ENCODE data around the gene IGF2BP3. TPM values are rescaled to one million over a fixed set of nuclear protein-coding genes. Genes with fewer than 3 reads are reported as not detected.

The IGF2BP3 gene
- total RNA-seq, 5 donors from 2014 or later (not counting 1 experiment from before 2014, with no cell fraction given): 0.46 to 1.9 (median 0.55) TPM; not detected in 1

DNA sequence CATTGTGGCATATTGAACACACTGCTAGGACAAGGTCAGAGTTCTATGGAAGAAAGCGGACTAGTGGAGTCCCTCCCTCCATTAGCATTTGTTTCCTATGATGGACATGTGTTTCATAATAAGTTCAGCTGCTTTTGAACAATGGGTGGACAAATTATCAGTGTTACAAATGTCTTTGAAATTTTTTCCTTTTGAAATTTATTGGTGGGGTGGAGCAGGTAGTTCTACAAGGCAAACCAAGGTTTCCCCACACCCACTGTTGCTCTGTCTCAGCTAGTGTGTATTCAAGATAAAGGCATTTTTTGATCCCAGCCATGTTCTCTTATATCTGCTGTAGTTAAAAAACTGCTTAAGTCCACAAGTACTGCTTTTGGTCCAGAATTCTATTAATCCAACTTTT is 91.3 kb downstream of the IGF2BP3 start:
- Mint-ChIP-seq H3K36me3 (no peaks in the 10 kb centered on the region), H3K27me3 (peaks cover 0 to 10% of the 10 kb centered on the region in 2 donors), H3K9me3 (no peaks in the 10 kb centered on the region), H3K4me1 (peaks cover 0 to 7% (median 6%) of the 10 kb centered on the region in 3 donors), H3K27ac (no peak overlapping the region), H3K4me3 (no peak overlapping the region)
- H3K9me3 ChIP-seq: no peaks in the 10 kb centered on the region
- POLR2A ChIA-PET: interaction anchor here in 1 of 2 donors (0.7 kb wide), 1 partner anchor 10 kb away, joined by 8 read pairs; no protein-coding TSS in a partner anchor
- WGBS (ENCODE audit: insufficient coverage): no CpG with 5 or more reads among the region's 1 CpG
- H3K27me3 ChIP-seq (replicated peaks in 1 of 2; ENCODE audit: control insufficient read depth in 2 of 2, extremely low read depth in 1 of 2, insufficient read depth in 2 of 2, low read length in 1 of 2): peaks cover 0 to 13% of the 10 kb centered on the region in 2 experiments
- no peaks in the 10 kb centered on the region for H3K36me3 ChIP-seq (ENCODE audit: control insufficient read depth in 2 of 2, extremely low read depth in 1 of 2, insufficient read depth in 1 of 2, low read length in 1 of 2)
- no peak overlapping the region for H3K27ac ChIP-seq (ENCODE audit: low read length)
- H3K4me1 ChIP-seq (ENCODE audit: control insufficient read depth in 1 of 2, extremely low read depth in 1 of 2, insufficient read depth in 2 of 2, low read length in 2 of 2): peaks cover 0 to 8% of the 10 kb centered on the region in 2 experiments
- ATAC-seq (replicated peaks in 1 of 4) (no peak), DNase-seq (no peak)
- CTCF ChIA-PET: no interaction called here
- H3K4me3 ChIP-seq (ENCODE audit: control insufficient read depth in 1 of 2, extremely low read depth in 1 of 2, low read length in 1 of 2): no peak overlapping the region

DNA sequence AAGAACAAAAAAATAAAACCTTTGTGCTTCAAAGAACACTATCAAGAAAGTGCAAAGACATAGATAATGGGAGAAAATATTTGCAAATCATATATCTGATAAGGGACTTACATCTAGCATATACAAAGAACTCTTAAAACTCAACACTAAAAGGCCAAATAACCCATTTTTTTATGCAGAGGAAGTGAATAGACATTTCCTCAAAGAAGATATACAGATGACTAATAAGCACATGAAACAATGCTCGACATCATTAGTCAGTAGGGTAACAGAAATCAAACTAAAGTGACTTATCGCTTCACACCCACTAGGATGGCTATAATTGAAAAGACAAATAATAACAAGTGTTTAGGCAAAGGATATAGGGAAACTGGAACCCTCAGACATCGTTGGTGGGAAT is 93.2 kb downstream of the IGF2BP3 start:
- no peaks in the 10 kb centered on the region for H3K9me3 Mint-ChIP-seq
- CTCF ChIA-PET: no interaction called here

DNA sequence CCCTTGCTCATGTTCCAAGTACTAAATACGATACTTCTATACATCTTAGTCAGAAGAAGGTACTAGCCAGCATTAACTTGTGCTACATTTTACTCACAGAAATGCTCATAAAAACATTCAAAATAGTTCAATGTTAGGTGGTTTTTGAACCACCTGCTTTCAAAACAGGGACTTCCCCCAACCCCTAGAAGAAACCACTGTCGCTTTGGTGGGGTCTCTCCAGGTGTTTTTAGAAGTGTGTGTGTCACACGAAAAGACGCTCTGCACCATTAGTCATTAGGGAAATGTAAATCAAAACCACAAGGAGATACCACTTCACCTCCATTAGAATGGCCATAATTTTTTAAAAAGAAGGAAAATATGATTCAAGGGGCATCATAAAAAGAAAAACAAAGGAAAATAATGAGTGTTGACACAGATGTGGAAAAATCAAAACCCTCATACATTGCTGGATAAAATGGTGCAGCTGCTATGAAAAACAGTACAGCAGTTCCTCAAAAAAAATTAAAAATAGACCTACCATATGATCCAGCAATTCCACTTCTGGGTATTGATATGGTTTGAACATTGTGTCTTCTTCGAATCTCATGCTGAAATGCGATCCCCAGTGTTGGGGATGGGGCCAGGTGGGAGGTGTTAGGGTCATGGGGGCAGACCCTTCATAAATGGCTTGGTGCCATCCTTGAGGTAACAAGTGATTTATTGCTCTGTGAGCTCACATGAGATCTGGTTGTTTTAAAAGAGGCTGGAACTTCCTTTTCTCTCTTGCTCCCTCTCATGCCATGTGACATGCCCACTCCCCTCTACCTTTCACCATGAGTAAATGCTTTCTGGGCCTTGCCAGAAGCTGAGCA is 96.9 kb downstream of the IGF2BP3 start:
- Mint-ChIP-seq H3K4me3 (peak overlapping the region in 1 of 3 donors; percentile 17), H3K36me3 (no peaks in the 10 kb centered on the region), H3K27me3 (peaks cover 7% of the 10 kb centered on the region in 2 donors), H3K27ac (peak overlapping the region; percentile 12), H3K4me1 (peaks cover 18 to 29% (median 22%) of the 10 kb centered on the region in 3 donors), H3K9me3 (no peaks in the 10 kb centered on the region)
- Histone ChIP-seq H3K27me3 (replicated peaks in 1 of 2; ENCODE audit: control insufficient read depth in 2 of 2, extremely low read depth in 1 of 2, insufficient read depth in 2 of 2, low read length in 1 of 2) (peaks cover 0 to 6% of the 10 kb centered on the region in 2 experiments), H3K36me3 (ENCODE audit: control insufficient read depth in 2 of 2, extremely low read depth in 1 of 2, insufficient read depth in 1 of 2, low read length in 1 of 2) (no peaks in the 10 kb centered on the region), H3K9me3 (no peaks in the 10 kb centered on the region), H3K4me1 (ENCODE audit: control insufficient read depth in 1 of 2, extremely low read depth in 1 of 2, insufficient read depth in 2 of 2, low read length in 2 of 2) (peaks cover 7 to 15% of the 10 kb centered on the region in 2 experiments), H3K27ac (ENCODE audit: low read length) (no peak overlapping the region), H3K4me3 (ENCODE audit: control insufficient read depth in 1 of 2, extremely low read depth in 1 of 2, low read length in 1 of 2) (no peak overlapping the region)
- WGBS (ENCODE audit: insufficient coverage): no CpG with 5 or more reads among the region's 6 CpGs
- DNase-seq (peak in 23 of 35 experiments; percentile 1 to 61 (median 21)), ATAC-seq (replicated peaks in 1 of 4) (peak; percentile 81 to 94 (median 85))
- ChIA-PET CTCF (interaction anchor here in 1 of 2 donors (0.5 kb wide), 2 partner anchors 127 to 128 kb away, joined by 3 to 4 read pairs; no protein-coding TSS in a partner anchor), POLR2A (no interaction called here)

More for the DNA sequence above, 93.2 kb downstream of the IGF2BP3 start:
- H3K27ac ChIP-seq (ENCODE audit: low read length): no peak overlapping the region
- peaks cover 7 to 22% of the 10 kb centered on the region in 2 experiments for H3K4me1 ChIP-seq (ENCODE audit: control insufficient read depth in 1 of 2, extremely low read depth in 1 of 2, insufficient read depth in 2 of 2, low read length in 2 of 2)
- H3K9me3 ChIP-seq: no peaks in the 10 kb centered on the region
- ATAC-seq (replicated peaks in 1 of 4) (no peak), DNase-seq (no peak)
- WGBS (ENCODE audit: insufficient coverage): no CpG with 5 or more reads among the region's 3 CpGs
- H3K4me1 Mint-ChIP-seq: peaks cover 17 to 24% (median 23%) of the 10 kb centered on the region in 3 donors
- H3K27me3 ChIP-seq (replicated peaks in 1 of 2; ENCODE audit: control insufficient read depth in 2 of 2, extremely low read depth in 1 of 2, insufficient read depth in 2 of 2, low read length in 1 of 2): peaks cover 0 to 13% of the 10 kb centered on the region in 2 experiments
- no peaks in the 10 kb centered on the region for H3K36me3 ChIP-seq (ENCODE audit: control insufficient read depth in 2 of 2, extremely low read depth in 1 of 2, insufficient read depth in 1 of 2, low read length in 1 of 2)
- POLR2A ChIA-PET: interaction anchor here in 1 of 2 donors (0.7 kb wide), 1 partner anchor 13 kb away, joined by 3 read pairs; no protein-coding TSS in a partner anchor
- H3K36me3 Mint-ChIP-seq: no peaks in the 10 kb centered on the region
- H3K4me3 ChIP-seq (ENCODE audit: control insufficient read depth in 1 of 2, extremely low read depth in 1 of 2, low read length in 1 of 2): no peak overlapping the region
- H3K4me3 Mint-ChIP-seq: no peak overlapping the region
- peaks cover 0 to 11% of the 10 kb centered on the region in 2 donors for H3K27me3 Mint-ChIP-seq
- H3K27ac Mint-ChIP-seq: peak overlapping the region in 1 of 2 donors; percentile 16

DNA sequence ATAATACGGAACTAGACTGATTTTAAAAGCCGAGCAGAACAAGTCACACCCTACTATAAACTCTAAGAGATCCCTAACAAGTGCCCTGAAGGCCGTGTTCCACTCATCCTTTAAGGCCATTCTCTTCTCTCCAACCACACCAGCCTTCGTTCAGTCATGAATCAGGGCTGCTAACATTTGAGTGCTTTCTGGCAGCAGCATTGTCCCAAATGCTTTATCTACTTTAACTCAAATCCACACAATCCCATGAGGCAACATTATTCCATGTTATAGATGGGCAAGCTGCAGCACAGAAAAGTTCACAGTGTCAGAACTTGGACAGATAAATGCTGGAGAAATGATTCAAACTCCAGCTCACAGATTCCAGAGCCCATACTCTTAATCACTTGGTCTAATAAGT is 97.7 kb downstream of the IGF2BP3 start:
- Mint-ChIP-seq H3K27ac (no peak overlapping the region), H3K4me3 (no peak overlapping the region), H3K27me3 (peaks cover 7 to 9% of the 10 kb centered on the region in 2 donors), H3K36me3 (no peaks in the 10 kb centered on the region), H3K4me1 (peaks cover 25 to 34% (median 27%) of the 10 kb centered on the region in 3 donors), H3K9me3 (no peaks in the 10 kb centered on the region)
- Histone ChIP-seq H3K4me1 (ENCODE audit: control insufficient read depth in 1 of 2, extremely low read depth in 1 of 2, insufficient read depth in 2 of 2, low read length in 2 of 2) (peaks cover 7 to 15% of the 10 kb centered on the region in 2 experiments), H3K9me3 (no peaks in the 10 kb centered on the region), H3K27me3 (replicated peaks in 1 of 2; ENCODE audit: control insufficient read depth in 2 of 2, extremely low read depth in 1 of 2, insufficient read depth in 2 of 2, low read length in 1 of 2) (peaks cover 0 to 6% of the 10 kb centered on the region in 2 experiments), H3K36me3 (ENCODE audit: control insufficient read depth in 2 of 2, extremely low read depth in 1 of 2, insufficient read depth in 1 of 2, low read length in 1 of 2) (no peaks in the 10 kb centered on the region), H3K4me3 (ENCODE audit: control insufficient read depth in 1 of 2, extremely low read depth in 1 of 2, low read length in 1 of 2) (no peak overlapping the region), H3K27ac (ENCODE audit: low read length) (no peak overlapping the region)
- ATAC-seq (replicated peaks in 1 of 4): no peak
- WGBS (ENCODE audit: insufficient coverage): 57% methylated on average over 3 of the region's 4 CpGs
- POLR2A ChIA-PET: no interaction called here
- no peak for DNase-seq
- CTCF ChIA-PET: no interaction called here

DNA sequence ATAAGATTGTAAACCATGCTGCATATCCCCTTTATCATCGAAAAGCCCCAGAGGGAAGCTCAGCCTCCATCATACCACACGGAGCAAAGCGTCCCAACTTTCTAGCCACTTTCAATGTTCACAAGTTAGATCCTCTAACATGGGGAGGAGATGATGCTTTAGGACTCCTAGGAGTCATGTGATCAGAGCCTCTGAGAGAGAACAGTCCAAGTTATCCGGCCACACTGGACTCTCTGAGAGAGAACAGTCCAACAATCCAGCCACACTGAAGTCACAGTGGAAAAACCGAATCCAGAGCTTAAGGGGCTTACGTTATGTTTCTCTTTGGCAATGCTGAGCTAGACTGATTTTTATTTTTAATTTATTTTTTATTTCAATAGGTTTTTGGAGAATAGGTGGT is 98.6 kb downstream of the IGF2BP3 start:
- peaks cover 7 to 13% of the 10 kb centered on the region in 2 donors for H3K27me3 Mint-ChIP-seq
- peaks cover 7 to 15% of the 10 kb centered on the region in 2 experiments for H3K4me1 ChIP-seq (ENCODE audit: control insufficient read depth in 1 of 2, extremely low read depth in 1 of 2, insufficient read depth in 2 of 2, low read length in 2 of 2)
- no peaks in the 10 kb centered on the region for H3K9me3 Mint-ChIP-seq
- ChIA-PET POLR2A (no interaction called here), CTCF (no interaction called here)
- H3K27ac ChIP-seq (ENCODE audit: low read length): no peak overlapping the region
- no peaks in the 10 kb centered on the region for H3K9me3 ChIP-seq
- H3K27me3 ChIP-seq (replicated peaks in 1 of 2; ENCODE audit: control insufficient read depth in 2 of 2, extremely low read depth in 1 of 2, insufficient read depth in 2 of 2, low read length in 1 of 2): peaks cover 0 to 6% of the 10 kb centered on the region in 2 experiments
- no peaks in the 10 kb centered on the region for H3K36me3 Mint-ChIP-seq
- DNase-seq: no peak
- H3K4me3 Mint-ChIP-seq: no peak overlapping the region
- H3K27ac Mint-ChIP-seq: no peak overlapping the region
- WGBS (ENCODE audit: insufficient coverage): no CpG with 5 or more reads among the region's 6 CpGs
- H3K36me3 ChIP-seq (ENCODE audit: control insufficient read depth in 2 of 2, extremely low read depth in 1 of 2, insufficient read depth in 1 of 2, low read length in 1 of 2): no peaks in the 10 kb centered on the region
- no peak overlapping the region for H3K4me3 ChIP-seq (ENCODE audit: control insufficient read depth in 1 of 2, extremely low read depth in 1 of 2, low read length in 1 of 2)
- H3K4me1 Mint-ChIP-seq: peaks cover 23 to 27% (median 25%) of the 10 kb centered on the region in 3 donors
- ATAC-seq (replicated peaks in 1 of 4): no peak

DNA sequence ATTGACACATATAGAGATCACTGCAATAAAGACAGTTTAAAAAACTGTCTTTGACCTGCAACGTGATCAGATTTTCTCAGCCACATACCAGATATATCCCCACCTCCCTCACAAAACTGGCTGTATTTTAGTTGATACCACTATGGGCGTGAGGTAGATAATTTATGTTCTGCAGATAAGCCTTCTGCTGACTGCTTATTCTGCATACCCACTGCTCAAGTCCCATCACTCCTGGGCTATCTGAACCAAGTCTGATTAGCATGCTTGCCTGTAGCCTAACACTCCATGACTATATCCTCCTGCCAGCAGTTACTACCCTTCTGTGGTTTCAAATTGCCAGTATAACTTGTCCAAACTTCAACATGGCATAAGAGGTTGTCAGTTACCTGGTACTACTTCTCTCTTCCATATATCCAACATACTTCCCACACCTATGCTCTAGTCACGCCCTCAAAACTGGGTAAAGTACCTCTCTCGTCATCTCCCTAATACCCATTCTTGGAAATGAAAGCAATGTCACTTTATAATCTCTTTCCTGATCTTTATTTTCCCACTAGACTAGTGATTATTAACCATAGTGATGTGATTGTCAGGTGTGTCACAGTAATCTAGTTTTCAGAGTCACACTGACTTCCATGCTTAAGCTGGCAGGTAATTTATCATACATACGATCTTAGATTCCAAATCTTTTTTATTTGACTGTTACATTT is 100.4 kb downstream of the IGF2BP3 start:
- no peaks in the 10 kb centered on the region for H3K9me3 ChIP-seq
- Mint-ChIP-seq H3K9me3 (no peaks in the 10 kb centered on the region), H3K4me3 (no peak overlapping the region), H3K4me1 (peaks cover 23 to 27% (median 25%) of the 10 kb centered on the region in 3 donors), H3K36me3 (no peaks in the 10 kb centered on the region), H3K27ac (no peak overlapping the region), H3K27me3 (peaks cover 7 to 12% of the 10 kb centered on the region in 2 donors)
- WGBS (ENCODE audit: insufficient coverage): 100% methylated on average over 1 of the region's 5 CpGs
- ChIA-PET CTCF (no interaction called here), POLR2A (no interaction called here)
- DNase-seq (no peak), ATAC-seq (replicated peaks in 1 of 4) (no peak)
- H3K4me3 ChIP-seq (ENCODE audit: control insufficient read depth in 1 of 2, extremely low read depth in 1 of 2, low read length in 1 of 2): no peak overlapping the region
- H3K4me1 ChIP-seq (ENCODE audit: control insufficient read depth in 1 of 2, extremely low read depth in 1 of 2, insufficient read depth in 2 of 2, low read length in 2 of 2): peaks cover 7 to 15% of the 10 kb centered on the region in 2 experiments
- peaks cover 0 to 4% of the 10 kb centered on the region in 2 experiments for H3K27me3 ChIP-seq (replicated peaks in 1 of 2; ENCODE audit: control insufficient read depth in 2 of 2, extremely low read depth in 1 of 2, insufficient read depth in 2 of 2, low read length in 1 of 2)
- H3K27ac ChIP-seq (ENCODE audit: low read length): no peak overlapping the region
- H3K36me3 ChIP-seq (ENCODE audit: control insufficient read depth in 2 of 2, extremely low read depth in 1 of 2, insufficient read depth in 1 of 2, low read length in 1 of 2): no peaks in the 10 kb centered on the region

Measured in T-cell (primary cell).